ENCODE data around the gene MRPS18A.

The MRPS18A gene

GRCh38 chr6:43623880-43624785 lies 63.5 kb downstream of the MRPS18A start:
- no peak for DNase-seq (ENCODE audit: low read depth, low spot score)
- H3K27ac ChIP-seq, result peak overlapping the region; percentile 99

- DNase-seq (ENCODE audit: low read depth, low spot score), result no peak
- H3K27ac ChIP-seq, result peak overlapping the region; percentile 99
Measured at GRCh38 chr6:43622541-43622940, 65.0 kb downstream of the MRPS18A start.

- H3K27ac ChIP-seq, result no peak overlapping the region
- no peak for DNase-seq (ENCODE audit: low read depth, low spot score)
Measured at GRCh38 chr6:43621836-43622180, 65.8 kb downstream of the MRPS18A start.
